Prostate gland (tissue), 2 donors: ENCODE results near the gene CTRB1.

Experiments
- CTCF ChIP-seq, 4 experiments: fragments of 200-600 bp in 2 of 4; fragments of 450-650 bp in 2 of 4; sonication (generic) in 2 of 4; IDR thresholded peaks; 1 replicate in 3 of 4; 2 replicates in 1 of 4; pipeline ENCODE4 v1.5.1; 2016 to 2019; ENCODE audit warnings: antibody characterized with exemption in 4 of 4, mild to moderate bottlenecking in 2 of 4, moderate library complexity in 2 of 4
- POLR2A ChIP-seq: fragments of 450-650 bp; IDR thresholded peaks from one replicate; pipeline ENCODE4 v1.6.1; 2016; ENCODE audit warnings: antibody characterized with exemption, mild to moderate bottlenecking
- POLR2AphosphoS5 ChIP-seq: sonication (generic); formaldehyde crosslinking; IDR thresholded peaks from one replicate; pipeline ENCODE4 v1.6.1; 2017; ENCODE audit warnings: antibody characterized with exemption

GRCh38 chr16:75241955-75242354 is 23.2 kb downstream of the CTRB1 start:
- no peak for TF ChIP-seq POLR2A
- no peak for TF ChIP-seq CTCF (IDR thresholded peaks at IDR 0.05)
- no peak for TF ChIP-seq POLR2AphosphoS5
